NCI-H510A treated with DMSO at 0.1 percent for 48 hours (cell line): Measurements from ENCODE around the gene UBFD1.
"Not testable (repeated sequence)": the region's sequence is repeated elsewhere in the genome, so short reads cannot be mapped to it uniquely, and the experiment has no call there.

Source experiments
- DNase-seq: peaks from one replicate; lab custom pipeline; 2025; lab: John Stamatoyannopoulos, UW

UBFD1 gene

GRCh38 chr16:23609929-23610328, 52.4 kb downstream of the UBFD1 start:
- DNase-seq: no peak

- not testable (repeated sequence) for DNase-seq
These were observed 53.4 kb downstream of the UBFD1 start for GRCh38 chr16:23610905-23611304.

GRCh38 chr16:23611936-23612335, 54.4 kb downstream of the UBFD1 start:
- DNase-seq: no peak

GRCh38 chr16:23615805-23616204, 58.3 kb downstream of the UBFD1 start:
- no peak for DNase-seq
